Panc1 (cell line): ENCODE measurements around the gene ARID4B.

Experiments used
- CTCF ChIP-seq: fragments of 450-650 bp; IDR thresholded peaks from 2 replicates; pipeline ENCODE4 v1.5.1; 2017; ENCODE audit warnings: mild to moderate bottlenecking
- POLR2AphosphoS5 ChIP-seq: IDR thresholded peaks from 2 replicates; pipeline ENCODE4 v1.6.1; 2012; ENCODE audit warnings: mild to moderate bottlenecking, low read depth, low read length, moderate library complexity
- REST ChIP-seq, 2 experiments: IDR thresholded peaks; 2 replicates each; pipeline ENCODE4 v1.6.1; 2011 to 2012; ENCODE audit warnings: low read depth in 2 of 2, control low read depth in 1 of 2, low read length in 1 of 2, mild to moderate bottlenecking in 1 of 2, moderate library complexity in 1 of 2; ENCODE audit not compliant: insufficient read depth in 1 of 2
- SIN3A ChIP-seq: IDR thresholded peaks from 2 replicates; pipeline ENCODE4 v1.6.1; 2012; ENCODE audit warnings: low read depth, mild to moderate bottlenecking, low read length, moderate library complexity, borderline replicate concordance; ENCODE audit not compliant: insufficient read depth
- TCF7L2 ChIP-seq: IDR thresholded peaks from 2 replicates; pipeline ENCODE4 v1.6.1; 2011; ENCODE audit warnings: mild to moderate bottlenecking, low read depth, low read length, inconsistent platforms

GRCh38 chr1:235240960-235241359 lies 87.0 kb downstream of the ARID4B start:
- TF ChIP-seq CTCF (no peak), TCF7L2 (no peak), REST (IDR thresholded peaks at IDR 0.05; ENCODE audit: insufficient read depth in 1 of 2, low read depth in 2 of 2, low read length in 1 of 2) (no peak), SIN3A (no peak), POLR2AphosphoS5 (no peak)
